ENCODE results near the gene APCDD1L. TPM values are rescaled to one million over a fixed set of nuclear protein-coding genes. Genes with fewer than 3 reads are reported as not detected.
"Not testable (repeated sequence)": the region's sequence is repeated elsewhere in the genome, so short reads cannot be mapped to it uniquely, and the experiment has no call there.

APCDD1L gene
- total RNA-seq, 1 donor from 2014 or later, result 4.2 TPM

- Histone ChIP-seq H3K4me3 (ENCODE audit: low read length in 3 of 3) (no peak overlapping the region), H3K4me1 (ENCODE audit: control insufficient read depth in 3 of 3, insufficient read depth in 3 of 3, low read length in 3 of 3) (no peaks in the 10 kb centered on the region), H3K36me3 (ENCODE audit: control insufficient read depth in 3 of 3, insufficient read depth in 3 of 3, low read length in 3 of 3) (no peaks in the 10 kb centered on the region), H3K27me3 (ENCODE audit: control insufficient read depth in 3 of 3, insufficient read depth in 3 of 3, low read length in 3 of 3) (peaks cover 0 to 10% (median 7%) of the 10 kb centered on the region in 3 donors), H3K9me3 (ENCODE audit: control insufficient read depth in 3 of 3, low read length in 3 of 3) (no peaks in the 10 kb centered on the region), H3K9ac (ENCODE audit: low read depth in 1 of 3, low read length in 3 of 3) (no peak overlapping the region), H3K27ac (ENCODE audit: low read depth, low read length) (no peak overlapping the region)
Observed at GRCh38 chr20:58544891-58545290, 29.7 kb upstream of the APCDD1L start.

- Histone ChIP-seq H3K4me3 (ENCODE audit: low read length in 3 of 3) (no peak overlapping the region), H3K4me1 (ENCODE audit: control insufficient read depth in 3 of 3, insufficient read depth in 3 of 3, low read length in 3 of 3) (no peaks in the 10 kb centered on the region), H3K36me3 (ENCODE audit: control insufficient read depth in 3 of 3, insufficient read depth in 3 of 3, low read length in 3 of 3) (no peaks in the 10 kb centered on the region), H3K27ac (ENCODE audit: low read depth, low read length) (no peak overlapping the region), H3K27me3 (ENCODE audit: control insufficient read depth in 3 of 3, insufficient read depth in 3 of 3, low read length in 3 of 3) (peaks cover 0 to 10% (median 7%) of the 10 kb centered on the region in 3 donors), H3K9me3 (ENCODE audit: control insufficient read depth in 3 of 3, low read length in 3 of 3) (no peaks in the 10 kb centered on the region), H3K9ac (ENCODE audit: low read depth in 1 of 3, low read length in 3 of 3) (no peak overlapping the region)
Observed at GRCh38 chr20:58544286-58544685, 29.1 kb upstream of the APCDD1L start.

GRCh38 chr20:58543274-58543673, 28.1 kb upstream of the APCDD1L start:
- H3K36me3 ChIP-seq (ENCODE audit: control insufficient read depth in 3 of 3, insufficient read depth in 3 of 3, low read length in 3 of 3), result no peaks in the 10 kb centered on the region
- no peaks in the 10 kb centered on the region for H3K4me1 ChIP-seq (ENCODE audit: control insufficient read depth in 3 of 3, insufficient read depth in 3 of 3, low read length in 3 of 3)
- H3K9ac ChIP-seq (ENCODE audit: low read depth in 1 of 3, low read length in 3 of 3), result no peak overlapping the region
- peaks cover 0 to 10% (median 7%) of the 10 kb centered on the region in 3 donors for H3K27me3 ChIP-seq (ENCODE audit: control insufficient read depth in 3 of 3, insufficient read depth in 3 of 3, low read length in 3 of 3)
- peaks cover 0 to 1% (median 0%) of the 10 kb centered on the region in 3 donors for H3K9me3 ChIP-seq (ENCODE audit: control insufficient read depth in 3 of 3, low read length in 3 of 3)
- no peak overlapping the region for H3K27ac ChIP-seq (ENCODE audit: low read depth, low read length)
- no peak overlapping the region for H3K4me3 ChIP-seq (ENCODE audit: low read length in 3 of 3)

- no peaks in the 10 kb centered on the region for H3K36me3 ChIP-seq (ENCODE audit: control insufficient read depth in 3 of 3, insufficient read depth in 3 of 3, low read length in 3 of 3)
- H3K4me3 ChIP-seq (ENCODE audit: low read length in 3 of 3), result no peak overlapping the region
- no peak overlapping the region for H3K27ac ChIP-seq (ENCODE audit: low read depth, low read length)
- H3K9ac ChIP-seq (ENCODE audit: low read depth in 1 of 3, low read length in 3 of 3), result no peak overlapping the region
- H3K9me3 ChIP-seq (ENCODE audit: control insufficient read depth in 3 of 3, low read length in 3 of 3), result peaks cover 0 to 3% (median 0%) of the 10 kb centered on the region in 3 donors
- no peaks in the 10 kb centered on the region for H3K4me1 ChIP-seq (ENCODE audit: control insufficient read depth in 3 of 3, insufficient read depth in 3 of 3, low read length in 3 of 3)
- peaks cover 0 to 10% (median 7%) of the 10 kb centered on the region in 3 donors for H3K27me3 ChIP-seq (ENCODE audit: control insufficient read depth in 3 of 3, insufficient read depth in 3 of 3, low read length in 3 of 3)
Observed at GRCh38 chr20:58542411-58543095, 27.4 kb upstream of the APCDD1L start.

GRCh38 chr20:58542034-58542410, 26.8 kb upstream of the APCDD1L start:
- H3K4me1 ChIP-seq (ENCODE audit: control insufficient read depth in 3 of 3, insufficient read depth in 3 of 3, low read length in 3 of 3); H3K27ac ChIP-seq (ENCODE audit: low read depth, low read length); H3K9ac ChIP-seq (ENCODE audit: low read depth in 1 of 3, low read length in 3 of 3); H3K27me3 ChIP-seq (ENCODE audit: control insufficient read depth in 3 of 3, insufficient read depth in 3 of 3, low read length in 3 of 3); H3K4me3 ChIP-seq (ENCODE audit: low read length in 3 of 3); H3K9me3 ChIP-seq (ENCODE audit: control insufficient read depth in 3 of 3, low read length in 3 of 3); H3K36me3 ChIP-seq (ENCODE audit: control insufficient read depth in 3 of 3, insufficient read depth in 3 of 3, low read length in 3 of 3): not testable (repeated sequence)

GRCh38 chr20:58538752-58539151, 23.6 kb upstream of the APCDD1L start:
- Histone ChIP-seq H3K4me3 (ENCODE audit: low read length in 3 of 3) (no peak overlapping the region), H3K27ac (ENCODE audit: low read depth, low read length) (no peak overlapping the region), H3K27me3 (ENCODE audit: control insufficient read depth in 3 of 3, insufficient read depth in 3 of 3, low read length in 3 of 3) (peaks cover 0 to 7% (median 5%) of the 10 kb centered on the region in 3 donors), H3K9ac (ENCODE audit: low read depth in 1 of 3, low read length in 3 of 3) (no peak overlapping the region), H3K36me3 (ENCODE audit: control insufficient read depth in 3 of 3, insufficient read depth in 3 of 3, low read length in 3 of 3) (peaks cover 0 to 2% (median 0%) of the 10 kb centered on the region in 3 donors), H3K4me1 (ENCODE audit: control insufficient read depth in 3 of 3, insufficient read depth in 3 of 3, low read length in 3 of 3) (no peaks in the 10 kb centered on the region), H3K9me3 (ENCODE audit: control insufficient read depth in 3 of 3, low read length in 3 of 3) (peaks cover 0 to 3% (median 0%) of the 10 kb centered on the region in 3 donors)

GRCh38 chr20:58537831-58538230, 22.6 kb upstream of the APCDD1L start:
- Histone ChIP-seq H3K4me3 (ENCODE audit: low read length in 3 of 3) (no peak overlapping the region), H3K36me3 (ENCODE audit: control insufficient read depth in 3 of 3, insufficient read depth in 3 of 3, low read length in 3 of 3) (peaks cover 0 to 2% (median 0%) of the 10 kb centered on the region in 3 donors), H3K9ac (ENCODE audit: low read depth in 1 of 3, low read length in 3 of 3) (no peak overlapping the region), H3K4me1 (ENCODE audit: control insufficient read depth in 3 of 3, insufficient read depth in 3 of 3, low read length in 3 of 3) (no peaks in the 10 kb centered on the region), H3K27me3 (ENCODE audit: control insufficient read depth in 3 of 3, insufficient read depth in 3 of 3, low read length in 3 of 3) (peaks cover 0 to 7% (median 5%) of the 10 kb centered on the region in 3 donors), H3K27ac (ENCODE audit: low read depth, low read length) (no peak overlapping the region), H3K9me3 (ENCODE audit: control insufficient read depth in 3 of 3, low read length in 3 of 3) (peaks cover 0 to 7% (median 0%) of the 10 kb centered on the region in 3 donors)

GRCh38 chr20:58536289-58536688, 21.1 kb upstream of the APCDD1L start:
- Histone ChIP-seq H3K9ac (ENCODE audit: low read depth in 1 of 3, low read length in 3 of 3) (no peak overlapping the region), H3K4me3 (ENCODE audit: low read length in 3 of 3) (no peak overlapping the region), H3K27me3 (ENCODE audit: control insufficient read depth in 3 of 3, insufficient read depth in 3 of 3, low read length in 3 of 3) (no peaks in the 10 kb centered on the region), H3K9me3 (ENCODE audit: control insufficient read depth in 3 of 3, low read length in 3 of 3) (peaks cover 0 to 12% (median 5%) of the 10 kb centered on the region in 3 donors), H3K27ac (ENCODE audit: low read depth, low read length) (no peak overlapping the region), H3K4me1 (ENCODE audit: control insufficient read depth in 3 of 3, insufficient read depth in 3 of 3, low read length in 3 of 3) (no peaks in the 10 kb centered on the region), H3K36me3 (ENCODE audit: control insufficient read depth in 3 of 3, insufficient read depth in 3 of 3, low read length in 3 of 3) (peaks cover 0 to 2% (median 0%) of the 10 kb centered on the region in 3 donors)

GRCh38 chr20:58531657-58532056, 16.5 kb upstream of the APCDD1L start:
- Histone ChIP-seq H3K9me3 (ENCODE audit: control insufficient read depth in 3 of 3, low read length in 3 of 3) (peaks cover 0 to 9% (median 6%) of the 10 kb centered on the region in 3 donors), H3K9ac (ENCODE audit: low read depth in 1 of 3, low read length in 3 of 3) (no peak overlapping the region), H3K4me3 (ENCODE audit: low read length in 3 of 3) (no peak overlapping the region), H3K27me3 (ENCODE audit: control insufficient read depth in 3 of 3, insufficient read depth in 3 of 3, low read length in 3 of 3) (no peaks in the 10 kb centered on the region), H3K36me3 (ENCODE audit: control insufficient read depth in 3 of 3, insufficient read depth in 3 of 3, low read length in 3 of 3) (peaks cover 0 to 2% (median 0%) of the 10 kb centered on the region in 3 donors), H3K27ac (ENCODE audit: low read depth, low read length) (no peak overlapping the region), H3K4me1 (ENCODE audit: control insufficient read depth in 3 of 3, insufficient read depth in 3 of 3, low read length in 3 of 3) (no peaks in the 10 kb centered on the region)

- no peak overlapping the region for H3K9ac ChIP-seq (ENCODE audit: low read depth in 1 of 3, low read length in 3 of 3)
- H3K4me1 ChIP-seq (ENCODE audit: control insufficient read depth in 3 of 3, insufficient read depth in 3 of 3, low read length in 3 of 3), result no peaks in the 10 kb centered on the region
- H3K9me3 ChIP-seq (ENCODE audit: control insufficient read depth in 3 of 3, low read length in 3 of 3), result peaks cover 0 to 11% (median 9%) of the 10 kb centered on the region in 3 donors
- no peak overlapping the region for H3K4me3 ChIP-seq (ENCODE audit: low read length in 3 of 3)
- H3K27ac ChIP-seq (ENCODE audit: low read depth, low read length), result no peak overlapping the region
- no peaks in the 10 kb centered on the region for H3K27me3 ChIP-seq (ENCODE audit: control insufficient read depth in 3 of 3, insufficient read depth in 3 of 3, low read length in 3 of 3)
- H3K36me3 ChIP-seq (ENCODE audit: control insufficient read depth in 3 of 3, insufficient read depth in 3 of 3, low read length in 3 of 3), result peaks cover 0 to 2% (median 0%) of the 10 kb centered on the region in 3 donors
Observed at GRCh38 chr20:58531063-58531462, 15.9 kb upstream of the APCDD1L start.

All from skeletal muscle tissue (tissue), 4 donors.